ENCODE results near the gene GLYR1.

GLYR1 gene

DNA sequence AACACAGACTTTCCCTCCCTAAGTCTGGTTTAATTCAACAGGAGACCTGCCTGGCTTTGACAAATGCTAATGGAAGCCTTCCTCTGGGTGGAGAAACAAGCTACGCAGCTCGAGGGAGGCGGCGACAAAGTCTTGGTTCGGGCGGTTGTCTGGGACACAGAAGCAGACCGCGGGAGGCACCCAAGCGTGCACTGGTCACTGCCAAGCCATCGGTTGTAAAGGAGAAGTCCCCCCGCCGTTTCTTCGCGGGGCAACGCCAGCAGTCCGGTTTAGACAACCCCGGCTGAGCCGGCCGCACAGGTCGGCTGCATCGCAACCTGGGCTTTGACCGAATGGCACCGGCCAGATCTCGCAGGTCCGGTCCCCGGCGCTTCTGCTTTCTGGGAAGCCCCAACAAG lies 586 bp downstream of the GLYR1 start:
- peak; percentile 45 for DNase-seq

- DNase-seq = no peak
These were observed 6.1 kb downstream of the GLYR1 start for GRCh38 chr16:4840984-4841383.

DNA sequence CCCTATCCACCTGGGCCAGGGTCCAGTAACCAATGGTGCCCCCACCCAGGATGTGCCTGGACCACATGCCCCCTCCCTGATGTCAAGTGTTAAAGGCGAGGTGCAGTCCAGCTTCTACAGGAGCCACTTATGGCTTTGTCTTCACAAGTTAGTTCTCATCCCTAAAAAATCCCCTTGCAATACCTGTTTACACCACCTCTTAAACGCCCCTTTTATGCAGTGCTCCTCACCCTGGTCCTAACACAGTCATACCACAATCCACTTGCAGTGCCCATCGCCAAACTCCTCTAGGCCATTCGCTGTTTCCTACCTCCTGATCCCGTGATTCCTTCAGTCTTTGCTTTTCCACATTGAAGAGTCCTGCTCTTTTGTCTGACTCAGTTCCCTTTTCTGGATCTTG lies 7.1 kb downstream of the GLYR1 start:
- no peak for DNase-seq

DNA sequence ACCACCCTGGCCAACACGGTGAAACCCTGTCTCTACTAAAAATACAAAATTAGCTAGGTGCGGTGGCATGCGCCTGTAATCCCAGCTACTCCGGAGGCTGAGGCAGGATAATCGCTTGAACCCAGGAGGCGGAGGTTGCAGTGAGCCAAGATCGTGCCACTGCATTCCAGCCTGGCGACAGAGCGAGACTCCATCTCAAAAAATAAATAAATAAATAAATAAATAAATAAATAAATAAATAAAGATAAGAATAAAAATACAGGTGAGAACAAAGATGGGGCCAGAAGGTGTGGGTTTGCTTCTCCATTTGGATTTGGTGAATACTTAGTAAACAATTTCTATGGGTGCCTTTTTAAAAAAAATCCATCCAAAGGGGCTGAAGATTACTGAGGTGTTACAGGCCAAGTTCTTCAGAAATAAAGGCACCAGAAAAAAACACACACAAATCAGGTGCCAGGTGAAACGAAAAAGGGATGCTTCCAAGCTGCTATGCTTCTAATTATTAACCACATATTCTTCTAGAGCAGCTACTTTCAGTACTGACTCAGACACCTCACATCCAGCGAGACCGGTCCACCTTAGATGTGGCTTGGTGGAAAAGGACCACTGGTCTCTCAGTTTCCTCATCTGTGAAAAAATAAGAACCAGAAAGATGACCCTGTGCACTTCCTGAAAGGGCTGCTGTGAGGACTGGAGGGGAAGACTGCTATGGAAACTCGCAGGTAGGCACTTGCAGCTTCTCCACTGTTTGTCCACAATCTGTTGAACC lies 9.2 kb downstream of the GLYR1 start:
- no peak for DNase-seq

DNA sequence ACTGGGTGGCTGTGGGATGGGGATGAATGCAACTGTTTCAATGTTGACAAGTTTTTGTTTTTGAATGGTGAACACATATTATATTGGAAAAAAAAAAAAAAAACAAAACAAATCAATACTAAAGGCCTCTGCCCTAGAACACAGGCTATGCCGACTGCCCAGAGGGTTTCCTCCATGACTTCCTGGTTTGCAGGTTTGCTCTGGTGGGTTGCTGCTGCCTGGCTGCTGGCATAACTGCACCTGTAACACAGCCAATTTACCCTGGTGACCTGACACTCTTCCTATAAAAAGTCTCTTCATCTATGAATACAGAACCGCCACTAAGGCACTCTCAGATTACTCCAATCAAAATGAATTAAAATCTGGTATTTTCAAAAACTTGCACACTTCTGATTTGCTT lies 10.4 kb downstream of the GLYR1 start:
- no peak for DNase-seq

GRCh38 chr16:4833584-4833983 lies 13.5 kb downstream of the GLYR1 start:
- DNase-seq = no peak

DNA sequence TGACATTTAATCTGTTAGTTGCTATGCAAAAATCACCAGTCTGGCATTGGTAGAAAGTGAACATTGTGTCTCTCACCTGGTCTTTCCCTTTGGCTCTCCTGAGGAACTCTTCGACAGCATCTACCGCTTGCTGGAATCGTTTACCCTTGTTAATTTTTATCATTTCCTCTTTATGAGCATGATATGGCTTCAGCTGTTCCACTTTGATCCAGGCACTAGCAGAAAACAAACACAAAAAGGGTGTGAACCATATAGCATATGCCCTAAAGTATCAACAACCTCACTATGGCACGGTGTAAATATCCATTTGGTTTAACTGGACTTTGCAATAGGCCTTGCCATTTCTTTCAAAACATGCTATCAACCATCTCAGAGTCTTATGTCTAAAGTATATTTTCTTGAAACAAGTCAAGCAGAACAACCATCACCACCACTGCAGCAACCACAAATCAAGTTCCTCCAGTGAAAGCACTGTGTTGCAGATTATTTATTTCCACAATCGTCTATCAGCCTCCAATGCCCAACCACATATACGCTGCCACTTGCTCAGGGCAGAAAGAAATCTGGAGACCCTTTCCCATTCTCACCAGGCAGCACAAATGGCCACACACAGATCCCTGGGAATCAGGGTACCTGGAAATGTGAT lies 14.3 kb downstream of the GLYR1 start:
- DNase-seq = no peak

DNA sequence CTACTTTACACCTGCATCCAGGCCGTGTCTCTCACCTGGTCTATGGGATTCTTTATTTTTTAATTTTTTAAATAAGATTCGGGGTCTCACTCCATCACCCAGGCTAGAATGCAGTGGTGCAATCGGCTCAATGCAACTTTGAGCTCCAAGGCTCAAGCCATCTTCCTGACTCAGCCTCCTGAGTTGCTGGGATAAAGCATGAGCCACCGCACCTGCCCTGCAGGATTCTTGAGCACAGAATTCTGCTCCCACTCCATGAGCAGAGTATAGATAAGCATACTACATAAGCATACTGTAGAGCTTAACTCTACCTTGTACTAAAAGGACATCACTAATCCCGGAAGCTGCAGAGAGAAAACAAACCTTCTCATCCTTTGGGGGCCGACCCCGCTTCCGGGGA lies 15.5 kb downstream of the GLYR1 start:
- DNase-seq = no peak

- no peak for DNase-seq
These were observed 16.7 kb downstream of the GLYR1 start for GRCh38 chr16:4830408-4830807.

GRCh38 chr16:4828567-4829321 lies 18.3 kb downstream of the GLYR1 start:
- no peak for DNase-seq

DNA sequence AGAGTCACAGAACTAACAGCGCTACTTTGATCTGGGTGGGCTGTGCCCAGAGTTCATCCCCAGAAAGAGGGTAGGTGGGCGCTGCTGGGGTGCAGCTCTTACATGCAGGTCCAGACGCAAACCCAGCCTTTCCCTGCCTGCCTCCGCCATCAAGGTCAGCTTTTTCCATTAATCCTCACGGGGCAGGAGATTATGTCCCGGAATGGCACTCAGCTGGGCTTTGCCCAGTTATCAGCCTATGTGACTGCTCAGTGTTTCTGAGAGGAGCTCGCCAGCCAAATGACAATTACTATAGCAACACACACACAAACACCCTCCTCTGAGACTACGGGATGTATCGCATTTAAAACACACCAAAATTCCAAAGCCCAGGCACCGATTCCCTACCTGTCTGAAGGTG lies 20.1 kb downstream of the GLYR1 start:
- no peak for DNase-seq

DNA sequence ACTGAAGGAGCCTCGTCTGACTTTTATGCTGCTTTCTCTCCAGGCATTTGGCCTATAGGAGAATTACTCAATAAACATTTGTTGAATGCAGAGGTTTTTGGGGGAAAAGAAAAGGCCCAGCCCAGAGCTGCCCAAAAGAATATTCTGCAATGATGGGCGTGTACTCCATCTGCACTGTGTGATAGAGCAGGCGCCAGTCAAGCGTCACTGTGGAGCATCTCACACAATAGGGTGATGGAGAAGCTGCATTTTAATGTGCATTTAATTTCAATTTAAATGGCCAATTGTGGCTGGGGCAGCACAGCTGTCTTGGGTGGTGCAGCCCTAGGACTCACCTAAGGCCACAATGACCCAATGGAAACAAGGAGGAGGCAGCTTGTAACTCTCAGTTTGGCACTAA lies 20.6 kb downstream of the GLYR1 start:
- no peak for DNase-seq

- DNase-seq = no peak
These were observed 21.9 kb downstream of the GLYR1 start for GRCh38 chr16:4825196-4825595.

GRCh38 chr16:4820652-4821051 lies 26.4 kb downstream of the GLYR1 start:
- DNase-seq = no peak

DNA sequence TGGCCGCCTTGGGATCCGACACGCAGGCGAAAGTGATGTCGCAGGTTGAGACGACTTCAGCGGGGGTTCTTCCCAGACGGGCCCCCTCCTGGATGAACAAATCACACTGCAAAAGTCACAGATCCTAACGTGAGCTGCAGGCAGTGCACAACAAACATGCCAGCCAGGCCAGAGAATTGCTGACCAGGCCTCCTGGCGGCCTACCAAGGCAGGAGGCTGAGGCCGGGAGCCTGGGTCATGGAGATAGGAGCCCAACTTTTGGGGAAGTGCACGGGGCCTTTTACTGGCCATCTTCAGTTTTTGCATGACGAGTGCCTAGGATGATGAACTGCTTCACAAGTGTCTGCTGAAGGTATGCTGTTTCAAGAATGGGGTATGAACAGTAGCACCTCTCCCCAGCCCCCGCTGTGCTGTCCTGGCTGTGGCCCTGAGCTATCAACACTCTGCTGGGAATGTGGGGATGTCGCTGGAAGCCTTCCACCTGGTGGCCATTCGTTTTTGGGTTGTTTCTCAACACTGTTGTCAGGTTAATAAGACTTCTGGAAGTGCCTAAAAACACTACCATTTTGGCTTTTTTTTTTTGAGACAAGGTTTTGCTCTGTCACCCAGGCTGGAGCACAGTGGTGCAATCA lies 32.4 kb downstream of the GLYR1 start:
- no peak for DNase-seq

DNA sequence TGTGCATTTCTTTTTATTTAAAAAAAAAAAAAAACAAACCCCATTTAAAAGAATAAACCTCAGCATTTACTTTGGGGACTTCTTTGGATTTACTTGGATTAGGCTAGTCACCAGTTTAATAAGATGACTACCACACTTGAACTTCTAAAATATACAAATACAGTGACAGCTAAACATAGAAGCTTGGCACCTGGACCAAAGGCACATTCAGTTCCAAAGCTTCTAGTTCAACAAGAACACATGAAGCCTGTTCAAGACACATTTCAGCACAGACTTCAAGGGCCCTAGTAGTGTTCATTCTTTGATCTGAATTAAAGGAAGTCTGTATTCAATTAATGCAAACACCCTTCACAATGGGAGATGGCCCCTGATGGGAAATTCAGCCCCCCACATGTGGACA lies 33.0 kb downstream of the GLYR1 start:
- DNase-seq = no peak

DNA sequence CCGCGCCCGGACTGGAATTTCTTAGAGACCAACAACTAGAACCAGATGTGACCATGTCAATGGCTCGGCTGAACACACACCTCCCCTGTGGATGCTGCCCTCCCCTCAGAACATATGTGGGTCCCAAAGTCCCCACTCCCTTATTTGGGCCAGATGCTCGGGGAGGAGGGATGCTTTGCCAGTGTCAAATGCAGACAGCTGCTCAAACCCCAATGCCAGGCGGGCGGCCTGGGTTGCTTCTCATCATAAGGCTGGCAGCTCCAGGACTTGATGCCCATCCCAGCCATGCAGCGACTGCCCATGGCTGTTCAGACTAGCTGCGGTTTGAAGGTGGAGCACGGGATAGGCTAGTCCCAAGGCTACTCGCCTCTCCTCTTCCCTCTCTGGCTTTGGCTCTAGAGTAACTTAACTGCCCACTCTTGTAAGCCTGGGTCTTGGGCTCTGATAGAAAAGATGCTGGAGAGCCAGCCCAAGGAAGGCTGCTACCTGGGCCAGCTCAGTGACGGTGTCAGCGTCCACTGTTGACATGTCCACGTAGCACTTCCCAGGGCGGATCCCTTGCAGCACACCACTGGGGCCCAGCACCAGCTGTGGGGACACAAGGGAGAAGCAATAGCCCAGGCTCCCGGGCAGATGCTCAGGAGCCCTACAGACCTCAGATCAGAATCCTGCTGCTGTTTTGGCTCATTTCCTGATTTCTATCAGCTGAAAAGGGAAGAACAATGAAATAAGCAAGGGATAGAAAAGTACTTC lies 33.7 kb downstream of the GLYR1 start:
- DNase-seq = no peak

- no peak for DNase-seq
These were observed 35.3 kb downstream of the GLYR1 start for GRCh38 chr16:4811773-4812172.

GRCh38 chr16:4811242-4811641 lies 35.8 kb downstream of the GLYR1 start:
- no peak for DNase-seq

DNA sequence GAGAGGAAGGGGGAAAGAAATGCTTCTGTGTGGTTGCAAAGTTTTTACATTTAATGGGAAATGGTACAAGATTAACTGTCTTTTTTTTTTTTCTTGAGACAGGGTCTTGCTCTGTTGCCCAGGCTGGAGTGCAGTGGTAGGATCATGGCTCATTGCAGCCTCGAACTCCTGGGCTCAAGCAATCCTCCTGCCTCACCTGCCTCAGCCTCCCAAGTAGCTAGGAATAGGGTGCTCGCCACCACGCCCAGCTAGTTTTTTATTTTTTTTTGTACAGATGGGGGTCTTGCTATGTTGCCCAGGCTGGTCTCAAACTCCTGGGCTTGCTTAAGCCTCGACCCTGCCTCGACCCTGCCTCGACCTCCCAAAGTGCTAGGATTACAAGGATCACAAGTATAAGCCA lies 40.8 kb downstream of the GLYR1 start:
- no peak for DNase-seq

GRCh38 chr16:4805231-4805630 lies 41.9 kb downstream of the GLYR1 start:
- no peak for DNase-seq

GRCh38 chr16:4803898-4804762 lies 43.0 kb downstream of the GLYR1 start:
- DNase-seq = no peak

All from activated CD4-positive, CD25-positive, alpha-beta regulatory T cell treated with anti-CD3 and anti-CD28 coated beads, Interleukin-2, amount 50 U/mL, for 72 hours (primary cell).